Measurements from ENCODE around the gene IGFBP4.

IGFBP4 gene

DNA sequence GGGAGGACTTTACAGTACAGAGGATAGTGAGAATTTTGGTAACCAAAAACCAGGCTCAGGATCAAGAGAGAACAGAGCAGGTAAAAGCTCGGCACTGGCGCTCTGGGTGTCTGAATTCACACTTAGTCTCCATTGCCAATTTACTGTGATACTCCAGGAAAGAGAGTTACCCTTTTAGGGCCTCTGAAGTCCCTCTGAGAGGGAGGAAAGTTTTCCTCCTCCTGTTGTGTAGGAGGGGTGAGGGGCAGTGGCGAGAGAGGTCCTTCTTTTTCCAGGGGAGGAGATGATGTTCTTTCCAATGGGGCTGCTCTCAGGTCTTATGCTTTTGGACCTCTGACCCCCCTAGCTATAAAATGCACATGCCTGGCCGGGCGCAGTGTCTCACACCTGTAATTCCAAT is 63.5 kb downstream of the IGFBP4 start:
- ChIA-PET CTCF (no interaction called here), POLR2A (no interaction called here)
- no peak for DNase-seq (ENCODE audit: extremely low spot score)
- TF ChIP-seq TARDBP (IDR thresholded peaks at IDR 0.05), result no peak
- TF ChIP-seq BHLHE40 (IDR thresholded peaks at IDR 0.05; ENCODE audit: borderline replicate concordance), result no peak
- TF ChIP-seq, protein P1, sequence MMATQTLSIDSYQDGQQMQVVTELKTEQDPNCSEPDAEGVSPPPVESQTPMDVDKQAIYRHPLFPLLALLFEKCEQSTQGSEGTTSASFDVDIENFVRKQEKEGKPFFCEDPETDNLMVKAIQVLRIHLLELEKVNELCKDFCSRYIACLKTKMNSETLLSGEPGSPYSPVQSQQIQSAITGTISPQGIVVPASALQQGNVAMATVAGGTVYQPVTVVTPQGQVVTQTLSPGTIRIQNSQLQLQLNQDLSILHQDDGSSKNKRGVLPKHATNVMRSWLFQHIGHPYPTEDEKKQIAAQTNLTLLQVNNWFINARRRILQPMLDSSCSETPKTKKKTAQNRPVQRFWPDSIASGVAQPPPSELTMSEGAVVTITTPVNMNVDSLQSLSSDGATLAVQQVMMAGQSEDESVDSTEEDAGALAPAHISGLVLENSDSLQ (IDR thresholded peaks at IDR 0.05), result no peak
- TF ChIP-seq ZNF384 (IDR thresholded peaks at IDR 0.05), result no peak
- TF ChIP-seq SP1 (IDR thresholded peaks at IDR 0.05), result no peak
- no peak for TF ChIP-seq FOXM1 (IDR thresholded peaks at IDR 0.05; ENCODE audit: borderline replicate concordance)
- TF ChIP-seq CTBP1 (IDR thresholded peaks at IDR 0.05; ENCODE audit: borderline replicate concordance), result no peak
- no peak for TF ChIP-seq SUZ12 (IDR thresholded peaks at IDR 0.05)
- no peak for TF ChIP-seq NFRKB (IDR thresholded peaks at IDR 0.05)
- no peak for TF ChIP-seq ELF4 (IDR thresholded peaks at IDR 0.05)
- TF ChIP-seq HDGF (IDR thresholded peaks at IDR 0.05; ENCODE audit: borderline replicate concordance), result no peak

All from HEK293T (cell line).